Left cardiac atrium (tissue), 4 donors: ENCODE data around the gene MAP3K14. TPM values are rescaled to one million over a fixed set of nuclear protein-coding genes. Genes with fewer than 3 reads are reported as not detected.
"Not testable (repeated sequence)": the region's sequence is repeated elsewhere in the genome, so short reads cannot be mapped to it uniquely, and the experiment has no call there.

Experiments used
- ATAC-seq, 2 donors: fragments of 200-7000 bp; cut with Tn5 transposase; one replicate each; pipeline ENCODE4 v1.9.1; 2020; ENCODE audit warnings: mild to moderate bottlenecking in 2 of 2, moderate library complexity in 2 of 2
- DNase-seq: peaks from one replicate; pipeline ENCODE4 v3.0.0-alpha.2; 2020
- intact Hi-C, 2 donors: fragments of 100-400 bp; cut with DNase I; formaldehyde crosslinking; loops; one replicate each; pipeline versions ENCODE4 v1.14.1 to v1.15.1; 2022 to 2023
- total RNA-seq, 2 donors: library from RNA; stranded (reverse); fragmentation: NEBNext Ultra II Directional; extraction: Animal tissue kit (Norgen Biotek cat#: 25700); gene quantifications; one replicate each; pipeline ENCODE4 v1.2.1, GENCODE V29; 2021
- donor health status: DM: no; HTN: yes; CAD: no.
- donor health status: DM: no; HTN: yes; CAD: no; lungs with severe emphysema.
- donor health status: DM: yes; HTN: yes; CAD: no.
- donor health status: Dilated cardiomyopathy.

The MAP3K14 gene
- total RNA-seq, 2 donors from 2014 or later = 13.4 to 13.5 TPM

- ATAC-seq (no peak), DNase-seq (no peak)
- intact Hi-C loops = no loop called here
These were observed 46.9 kb downstream of the MAP3K14 start for GRCh38 chr17:45269912-45270311.

DNA sequence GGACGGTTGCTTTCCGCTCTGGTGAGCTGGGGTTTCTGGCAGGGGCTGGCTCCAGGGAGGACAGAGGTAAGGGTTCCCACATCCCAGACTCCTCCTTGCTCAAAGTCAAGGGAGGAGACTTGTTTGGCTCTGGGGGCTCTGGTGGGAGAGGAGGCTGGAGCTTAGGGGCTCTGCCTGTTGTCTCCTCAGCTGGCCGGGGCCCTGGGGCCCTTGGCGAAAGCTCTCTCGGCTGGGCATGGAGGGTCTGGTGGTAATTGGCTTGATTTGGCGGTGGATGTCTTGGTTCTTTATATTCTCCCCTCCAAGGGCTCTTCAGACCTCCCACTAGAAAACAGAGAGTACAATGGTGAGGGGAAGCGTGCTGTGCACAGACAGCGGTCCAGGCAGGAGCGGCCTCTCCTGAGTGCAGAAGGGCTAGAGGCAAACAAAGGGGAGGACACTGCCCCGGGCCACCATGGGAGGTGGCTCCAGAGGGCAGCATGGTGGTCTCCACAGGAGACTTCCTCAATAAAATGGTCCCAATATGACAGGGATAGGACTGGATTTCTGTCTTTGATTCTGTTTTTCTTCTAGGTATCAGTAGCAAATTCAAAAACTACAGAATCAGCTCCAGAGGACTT lies 49.3 kb downstream of the MAP3K14 start:
- ATAC-seq (no peak), DNase-seq (no peak)
- intact Hi-C loops = no loop called here

GRCh38 chr17:45266372-45266926 lies 50.4 kb downstream of the MAP3K14 start:
- intact Hi-C loops = no loop called here

DNA sequence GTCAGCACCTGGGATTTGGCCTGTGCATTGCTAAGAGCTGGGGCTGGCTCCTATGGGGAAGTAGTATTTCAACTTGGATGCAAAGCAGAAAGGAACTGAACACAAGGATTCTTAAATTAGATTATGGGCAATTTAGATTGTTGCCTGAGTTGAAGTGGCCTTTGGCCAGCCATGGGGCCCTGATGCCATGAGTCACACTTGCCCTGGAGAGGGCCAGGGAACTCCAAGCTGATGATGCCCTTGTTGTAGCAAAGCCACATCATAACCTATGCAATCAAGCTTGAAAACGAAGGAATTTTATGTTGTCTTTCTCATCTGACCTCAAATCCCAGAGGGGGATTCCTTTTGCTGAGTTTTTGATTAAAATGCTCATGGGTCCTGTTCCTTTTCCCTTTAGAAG lies 51.0 kb downstream of the MAP3K14 start:
- DNase-seq = no peak
- no peak for ATAC-seq
- intact Hi-C loops = no loop called here

More at GRCh38 chr17:45266372-45266926, 50.4 kb downstream of the MAP3K14 start:
- ATAC-seq (no peak), DNase-seq (no peak)

DNA sequence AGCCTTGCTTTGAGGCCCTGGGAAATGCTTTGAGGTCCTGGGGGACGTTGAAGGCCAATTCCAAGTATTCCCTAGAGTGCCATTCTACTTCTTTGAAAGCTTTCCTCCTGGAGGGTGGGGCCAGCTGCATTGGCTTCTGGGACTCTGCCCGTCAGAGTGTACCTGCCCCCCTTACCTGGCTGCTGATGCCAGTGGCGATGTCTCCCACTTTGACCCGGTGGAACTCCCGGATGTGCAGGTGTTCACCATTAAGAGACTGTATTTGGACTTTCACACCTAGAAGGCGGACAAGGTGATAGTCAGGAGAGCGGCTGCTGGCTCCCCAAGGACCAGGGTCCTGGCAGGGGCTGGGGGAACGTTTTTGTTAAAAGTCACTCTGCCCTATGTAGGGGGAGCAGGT lies 51.8 kb downstream of the MAP3K14 start:
- intact Hi-C loops = no loop called here
- ATAC-seq = no peak
- no peak for DNase-seq

- intact Hi-C loops = no loop called here
- ATAC-seq = no peak
These were observed 52.4 kb downstream of the MAP3K14 start for GRCh38 chr17:45264430-45264829.

DNA sequence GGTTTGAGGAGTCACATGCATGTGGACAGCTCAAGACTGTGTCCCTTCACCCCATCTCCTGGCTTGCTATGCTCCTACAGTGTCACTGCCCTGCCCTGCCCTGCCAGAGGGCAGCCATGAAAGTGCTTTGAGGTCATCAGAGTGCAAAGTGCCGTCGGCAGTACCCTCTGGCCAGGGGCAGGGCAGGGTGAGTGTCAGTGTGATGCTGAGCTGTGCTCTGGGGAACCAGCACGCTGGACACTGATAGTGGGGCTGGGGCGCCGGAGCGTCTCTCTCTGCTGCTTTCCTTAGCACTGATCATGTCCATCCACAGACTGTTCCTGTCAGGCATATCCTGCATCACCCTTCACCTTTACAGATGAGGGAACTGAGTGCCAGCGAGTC lies 53.4 kb downstream of the MAP3K14 start:
- intact Hi-C loops = no loop called here
- ATAC-seq (peak in 1 of 2 donors; percentile 1), DNase-seq (no peak)

More at GRCh38 chr17:45264430-45264829, 52.4 kb downstream of the MAP3K14 start:
- no peak for DNase-seq

DNA sequence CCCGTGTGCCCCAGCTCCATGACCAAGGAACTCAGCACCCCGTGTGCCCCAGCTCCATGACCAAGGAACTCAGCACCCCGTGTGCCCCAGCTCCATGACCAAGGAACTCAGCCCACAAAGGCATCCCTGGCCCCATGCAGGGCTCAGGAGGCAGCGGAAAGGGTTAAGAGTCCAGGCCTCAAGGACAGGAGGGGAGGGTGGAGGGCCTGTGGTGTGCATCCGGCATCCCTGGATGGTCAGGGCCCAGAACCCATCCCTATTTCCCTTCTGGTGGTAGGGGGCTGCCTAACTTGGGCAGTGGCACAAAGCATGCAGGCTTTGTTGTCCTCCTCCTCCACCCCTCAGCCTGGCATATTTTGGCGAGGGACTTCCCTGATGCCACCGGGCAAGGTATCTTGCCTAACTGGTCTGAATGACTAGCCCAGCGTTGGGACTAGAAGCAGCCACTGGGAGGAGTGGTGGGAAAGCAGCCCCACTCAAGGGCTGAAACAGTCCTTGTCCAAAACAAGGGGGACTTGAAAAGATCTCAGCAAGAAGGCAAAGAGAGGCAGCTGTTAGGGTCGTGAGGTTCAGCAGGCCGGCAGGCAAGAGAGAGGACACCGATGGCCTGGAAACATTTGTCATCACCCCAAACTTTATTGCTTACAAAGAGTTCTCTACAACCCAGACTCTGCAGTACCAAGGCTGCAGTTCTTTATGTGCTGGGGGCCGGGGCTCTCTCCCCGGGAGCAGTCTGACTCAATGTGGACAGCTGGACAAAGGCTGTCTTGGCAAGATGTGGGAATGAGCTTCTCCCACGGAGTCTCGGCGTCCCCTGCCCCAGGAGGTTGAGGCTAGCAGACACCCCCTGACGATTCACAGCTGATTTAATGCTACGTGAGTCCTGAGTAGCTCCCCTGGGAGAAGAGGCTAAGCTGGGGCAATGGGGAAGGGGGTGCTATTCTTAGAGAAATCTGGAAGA lies 54.0 kb downstream of the MAP3K14 start:
- ATAC-seq (peak; percentile 23 to 55), DNase-seq (no peak)
- intact Hi-C loops = no loop called here

GRCh38 chr17:45261577-45262515 lies 55.0 kb downstream of the MAP3K14 start, which contains the start of gene SPATA32:
Gene SPATA32 (minus strand): TSS chr17:45262094. CDS start chr17:45262016, 78 bp downstream.
- intact Hi-C loops = no loop called here
- ATAC-seq (peak; percentile 58 to 59), DNase-seq (peak; percentile 75)

- intact Hi-C loops = no loop called here
- no peak for DNase-seq
- peak; percentile 28 to 71 for ATAC-seq
These were observed 56.5 kb downstream of the MAP3K14 start for GRCh38 chr17:45260204-45260783.

DNA sequence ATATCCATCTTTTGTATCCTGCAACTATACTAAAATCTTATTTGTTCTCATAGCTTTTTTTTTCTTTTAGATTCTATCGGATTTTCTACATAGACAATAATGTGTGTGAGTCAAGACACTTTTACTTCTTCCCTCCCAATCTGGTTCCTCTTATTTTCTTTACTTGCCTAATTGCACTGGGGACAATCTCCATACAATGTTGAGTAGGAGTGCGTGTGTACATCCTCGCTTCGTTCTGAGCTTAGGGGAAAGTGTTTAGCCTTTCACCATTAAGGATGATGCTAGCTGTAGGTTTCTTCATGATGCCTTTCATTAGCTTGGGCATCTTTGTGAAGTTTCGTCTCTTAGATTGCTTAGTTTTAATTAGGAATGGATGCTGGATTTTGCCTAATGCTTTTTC lies 57.8 kb downstream of the MAP3K14 start:
- DNase-seq = no peak
- intact Hi-C loops = no loop called here
- no peak for ATAC-seq

DNA sequence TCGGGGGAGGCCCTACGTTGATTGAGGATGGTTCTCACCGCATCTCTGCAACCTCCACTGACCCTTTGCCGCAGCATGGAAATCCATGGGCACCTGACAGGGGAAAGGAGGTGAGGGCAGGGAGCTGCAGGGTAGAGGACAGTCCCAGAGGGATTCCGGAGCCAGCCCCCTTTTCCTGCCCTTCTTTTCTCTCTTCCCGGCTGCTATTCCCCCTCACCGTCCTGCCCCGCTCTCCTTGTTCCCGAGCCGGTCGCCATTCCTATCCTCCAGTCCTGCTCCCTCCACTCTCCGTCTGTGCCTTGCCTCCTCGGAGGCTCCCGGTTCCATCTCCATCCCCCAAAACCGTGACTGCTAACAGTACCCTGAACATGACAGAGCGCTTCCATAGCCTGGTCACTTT lies 59.7 kb downstream of the MAP3K14 start:
- no peak for DNase-seq

GRCh38 chr17:45256114-45256966 lies 60.5 kb downstream of the MAP3K14 start:
- ATAC-seq (no peak), DNase-seq (no peak)
- intact Hi-C loops = no loop called here

More for the DNA sequence above, 59.7 kb downstream of the MAP3K14 start:
- ATAC-seq = no peak
- intact Hi-C loops = no loop called here

DNA sequence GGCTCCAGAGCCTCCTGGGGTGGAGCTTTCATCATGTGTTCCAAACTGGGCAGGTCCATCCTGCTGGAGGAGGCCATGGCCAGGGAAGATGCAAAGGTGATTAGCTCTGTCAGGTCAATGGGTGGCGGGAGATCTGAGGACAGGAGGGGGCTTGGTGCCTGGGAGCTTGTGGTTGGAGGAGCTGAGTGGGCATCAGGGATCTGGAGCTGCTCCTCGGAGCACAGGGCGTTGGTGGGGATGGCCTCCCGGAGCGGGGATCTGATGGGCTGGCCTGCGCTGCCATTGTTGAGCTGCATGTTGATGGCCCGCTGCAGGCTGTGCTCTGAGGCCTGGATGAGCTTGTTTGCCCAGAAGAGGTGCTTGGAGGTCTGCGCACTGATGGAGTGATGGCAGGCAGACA lies 61.5 kb downstream of the MAP3K14 start:
- intact Hi-C loops = no loop called here

DNA sequence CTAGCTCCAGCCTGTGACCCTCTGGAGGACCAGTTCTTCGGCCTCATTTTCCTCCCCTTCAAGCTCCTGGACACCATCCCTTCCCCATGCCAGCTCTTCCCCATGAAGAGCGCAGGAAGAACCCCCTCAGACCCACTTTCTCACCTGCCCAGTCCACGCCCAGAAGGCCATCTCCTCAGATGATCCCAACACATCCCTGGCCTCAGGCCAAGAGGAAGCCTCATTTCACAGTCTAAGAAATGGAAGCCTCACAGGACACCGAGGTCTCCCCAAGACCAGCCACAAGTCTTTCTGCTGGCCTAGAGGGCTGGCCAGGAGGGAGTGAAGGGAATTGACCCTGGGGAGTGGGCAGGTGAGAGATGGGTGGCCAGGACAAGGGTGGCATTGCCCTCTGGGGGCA lies 62.9 kb downstream of the MAP3K14 start:
- no peak for DNase-seq
- ATAC-seq = no peak
- intact Hi-C loops = no loop called here

More for the DNA sequence above, 61.5 kb downstream of the MAP3K14 start:
- ATAC-seq (no peak), DNase-seq (no peak)

- intact Hi-C loops, ATAC-seq, DNase-seq: not testable (repeated sequence)
These were observed 63.6 kb downstream of the MAP3K14 start for GRCh38 chr17:45253237-45253636.

GRCh38 chr17:45251931-45252330 lies 64.9 kb downstream of the MAP3K14 start:
- ATAC-seq = no peak
- intact Hi-C loops = no loop called here
- no peak for DNase-seq
